BJ (cell line): ENCODE measurements around the gene CRTC1. TPM values are rescaled to one million over a fixed set of nuclear protein-coding genes. Genes with fewer than 3 reads are reported as not detected.

Experiments used
- CTCF ChIA-PET: fragments of 350-600 bp; formaldehyde crosslinking; extraction: SDS; loops from one replicate; lab custom pipeline; 2021; ENCODE audit warnings: antibody characterized with exemption, inconsistent platforms; lab: Yijun Ruan, JAX
- POLR2A ChIA-PET: fragments of 300-600 bp; sonication (Branson Sonifier 250); formaldehyde crosslinking; extraction: SDS; loops from one replicate; lab custom pipeline; 2021; ENCODE audit warnings: antibody characterized with exemption; lab: Charles Lee
- DNase-seq: peaks from one replicate; pipeline ENCODE4 v3.0.0-alpha.2; 2011; ENCODE audit warnings: low read depth
- H3K27me3 ChIP-seq: 2 replicates; pipeline ENCODE4 v1.6.0; 2011; ENCODE audit warnings: low read length; ENCODE audit not compliant: control insufficient read depth, insufficient read depth
- H3K36me3 ChIP-seq: 2 replicates; pipeline ENCODE4 v1.5.1; 2011; ENCODE audit warnings: low read length; ENCODE audit not compliant: control insufficient read depth, insufficient read depth
- H3K4me3 ChIP-seq: 2 replicates; pipeline ENCODE4 v1.5.1; 2011; ENCODE audit warnings: low read depth, mild to moderate bottlenecking, control low read depth, low read length
- CTCF ChIP-seq: IDR thresholded peaks from 2 replicates; pipeline ENCODE4 v1.5.1; 2011; ENCODE audit warnings: low read depth, mild to moderate bottlenecking, control low read depth, inconsistent platforms, low read length, moderate library complexity; ENCODE audit not compliant: insufficient read depth
- polyA plus RNA-seq: library from polyadenylated mRNA; depleted of rRNA; stranded (reverse); fragments of >200 nt; gene quantifications from 2 replicates; pipeline ENCODE4 v1.2.3, GENCODE V29; 2011

CRTC1 gene
- polyA plus RNA-seq, 1 experiment = 1.5 TPM

GRCh38 chr19:18745012-18745735 lies 61.7 kb downstream of the CRTC1 start:
- CTCF ChIA-PET = no interaction called here
- TF ChIP-seq CTCF = no peak
- Histone ChIP-seq H3K36me3 (peaks cover 2% of the 10 kb centered on the region; the same call in 1 of the 2 replicates), H3K27me3 (no peaks in the 10 kb centered on the region), H3K4me3 (no peak overlapping the region)
- no peak for DNase-seq
- POLR2A ChIA-PET = no interaction called here

GRCh38 chr19:18745931-18746330 lies 62.5 kb downstream of the CRTC1 start:
- Histone ChIP-seq H3K36me3 (peaks cover 4% of the 10 kb centered on the region), H3K27me3 (no peaks in the 10 kb centered on the region), H3K4me3 (no peak overlapping the region)
- no peak for DNase-seq
- CTCF ChIA-PET = no interaction called here
- POLR2A ChIA-PET = no interaction called here
- no peak for TF ChIP-seq CTCF

DNA sequence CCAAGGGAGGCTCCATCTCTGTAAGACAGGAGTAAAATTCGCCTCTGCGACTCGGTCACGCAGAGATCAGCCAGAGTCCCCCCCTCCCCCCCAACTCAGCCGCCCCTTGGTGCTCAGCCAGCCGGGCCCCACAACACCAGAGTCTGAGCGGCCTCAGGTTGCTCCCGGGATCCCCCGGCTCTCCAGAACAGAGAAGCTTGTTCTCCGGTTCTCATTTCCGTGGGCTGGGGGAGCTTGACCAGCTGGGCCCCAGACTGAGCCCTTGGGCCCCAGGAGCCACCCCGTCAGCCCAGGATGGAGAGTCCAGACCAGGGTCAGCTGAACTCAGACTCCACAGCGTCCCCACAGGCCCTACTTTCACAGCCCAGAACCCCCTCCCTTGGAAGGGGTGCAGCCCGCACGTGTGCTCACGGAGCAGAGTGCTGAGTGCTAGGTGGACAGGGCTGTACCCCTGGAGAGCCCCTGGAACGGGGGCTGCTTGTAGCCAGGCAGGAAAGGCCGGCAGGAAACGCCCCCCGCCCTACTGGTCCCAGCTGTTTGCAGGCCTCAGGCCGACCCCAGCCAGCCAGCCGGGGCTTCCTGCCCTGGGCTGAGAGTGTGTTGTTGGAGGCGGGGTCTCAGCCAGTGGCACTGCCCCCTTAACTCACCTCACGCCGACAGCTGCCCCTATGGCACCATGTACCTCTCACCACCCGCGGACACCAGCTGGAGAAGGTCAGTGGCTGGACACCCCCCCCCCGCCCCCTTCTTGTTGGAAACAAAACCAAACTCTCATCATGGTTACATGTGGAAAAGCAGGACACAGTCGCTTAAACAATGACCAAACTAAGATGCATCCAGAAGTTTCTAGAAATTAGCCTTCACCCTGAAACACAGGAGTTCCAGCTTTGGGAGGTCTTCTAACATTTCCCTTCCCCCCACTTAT lies 63.2 kb downstream of the CRTC1 start:
- ChIA-PET CTCF (interaction anchor here (0.6 kb wide), 1 partner anchor 240 kb away, joined by 3 read pairs; no protein-coding TSS in a partner anchor), POLR2A (no interaction called here)

DNA sequence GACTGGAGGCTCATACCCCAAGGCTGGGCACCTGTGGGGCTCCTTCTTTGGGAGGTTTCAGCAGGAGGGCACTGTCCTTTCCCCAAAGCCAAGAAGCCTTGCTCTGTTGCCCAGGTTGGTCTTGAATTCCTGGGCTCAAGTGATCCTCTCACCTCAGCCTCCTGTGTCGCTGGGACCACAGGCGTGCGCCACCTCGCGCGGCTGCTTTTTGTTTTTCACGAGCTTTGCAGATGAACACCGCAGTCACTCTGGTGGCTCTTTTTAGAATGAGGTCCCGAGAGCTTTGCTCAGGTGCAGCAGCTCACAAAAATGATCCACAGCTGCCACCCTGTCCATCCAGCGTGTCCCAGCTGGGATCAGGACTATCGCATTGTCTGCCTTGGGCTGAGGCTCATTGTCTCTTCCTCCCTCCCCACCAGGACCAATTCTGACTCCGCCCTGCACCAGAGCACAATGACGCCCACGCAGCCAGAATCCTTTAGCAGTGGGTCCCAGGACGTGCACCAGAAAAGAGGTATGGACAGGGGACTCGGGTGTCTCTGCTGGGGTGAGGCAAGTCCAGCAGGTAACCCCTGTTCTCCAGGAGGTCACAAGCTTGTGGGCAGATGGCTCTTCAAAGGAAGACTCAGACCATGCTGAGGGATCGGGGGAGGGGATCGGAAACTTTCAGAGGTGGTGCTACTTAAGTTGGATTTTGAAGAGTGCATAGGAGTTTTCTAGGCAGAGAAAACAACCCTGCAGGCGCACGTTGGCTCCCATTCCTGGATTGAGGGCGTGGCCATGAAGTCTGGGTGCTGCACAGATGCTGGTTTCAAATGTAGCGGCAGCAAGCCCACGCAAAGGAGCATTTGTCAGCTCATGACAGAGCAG lies 66.1 kb downstream of the CRTC1 start:
- Histone ChIP-seq H3K4me3 (no peak overlapping the region), H3K36me3 (peaks cover 6% of the 10 kb centered on the region), H3K27me3 (no peaks in the 10 kb centered on the region)
- DNase-seq = no peak
- ChIA-PET CTCF (interaction anchor here (0.8 kb wide), 1 partner anchor 26 kb away, joined by 4 read pairs; no protein-coding TSS in a partner anchor), POLR2A (no interaction called here)
- no peak for TF ChIP-seq CTCF

More for the DNA sequence above, 63.2 kb downstream of the CRTC1 start:
- Histone ChIP-seq H3K4me3 (no peak overlapping the region), H3K27me3 (no peaks in the 10 kb centered on the region), H3K36me3 (peaks cover 4% of the 10 kb centered on the region)
- TF ChIP-seq CTCF = no peak
- no peak for DNase-seq
